Erythroblast (primary cell): ENCODE results near the gene KCTD10.

Source experiments
- GATA1 ChIP-seq: IDR thresholded peaks from 2 replicates; pipeline ENCODE4 v1.6.1; 2011; ENCODE audit warnings: low read depth, mild to moderate bottlenecking, control low read depth, low read length, moderate library complexity
- POLR2A ChIP-seq: IDR thresholded peaks from 2 replicates; pipeline ENCODE4 v1.6.1; 2011; ENCODE audit warnings: mild to moderate bottlenecking, low read length

DNA sequence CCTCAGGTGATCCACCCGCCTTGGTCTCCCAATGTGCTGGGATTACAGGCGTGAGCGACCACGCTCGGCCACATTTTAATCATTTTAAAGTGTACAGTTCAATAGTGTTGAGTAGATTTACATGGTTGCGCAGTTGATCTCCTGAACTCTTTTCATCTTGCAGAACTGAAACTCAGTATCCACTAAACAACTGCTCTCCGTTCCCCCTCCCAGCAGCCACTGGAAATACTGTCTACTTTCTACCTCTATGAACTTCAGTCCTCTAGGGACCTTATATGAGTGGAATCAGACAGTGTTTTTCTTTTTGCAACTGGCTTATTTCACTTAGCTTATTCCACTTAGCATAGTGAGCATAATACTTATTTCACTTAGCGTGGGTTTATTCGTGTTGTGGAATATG lies 53.7 kb downstream of the KCTD10 start:
- TF ChIP-seq POLR2A (no peak), GATA1 (no peak)
